Panc1 (cell line): ENCODE measurements around the gene TAX1BP1. TPM values are rescaled to one million over a fixed set of nuclear protein-coding genes. Genes with fewer than 3 reads are reported as not detected.

Source experiments
- ATAC-seq: fragments of 200-7000 bp; cut with Tn5 transposase; 2 replicates; pipeline ENCODE4 v1.9.1; 2020; ENCODE audit warnings: mild to moderate bottlenecking, moderate library complexity
- BruUV-seq: library from RNA; stranded (reverse); fragments of 400-500 nt; replicated peaks from 2 replicates; lab custom pipeline; 2021; lab: Mats Ljungman, UMichigan
- CTCF ChIA-PET: fragments of 300-600 bp; sonication (Branson Sonifier 250); formaldehyde crosslinking; loops from one replicate; lab custom pipeline; 2022; ENCODE audit warnings: antibody characterized with exemption; lab: Charles Lee
- POLR2A ChIA-PET: fragments of 300-600 bp; sonication (Branson Sonifier 250); formaldehyde crosslinking; loops from one replicate; lab custom pipeline; 2022; ENCODE audit warnings: antibody characterized with exemption; lab: Charles Lee
- DNase-seq: peaks from one replicate; pipeline ENCODE4 v3.0.0-alpha.2; 2010; ENCODE audit warnings: low read depth, low spot score
- H3K27ac ChIP-seq: 2 replicates; pipeline ENCODE4 v1.5.1; 2011; ENCODE audit warnings: mild to moderate bottlenecking, low read length, inconsistent platforms
- H3K27me3 ChIP-seq: fragments of 200-500 bp; sonication (Bioruptor generic); 2 replicates; pipeline ENCODE4 v1.6.0; 2014; ENCODE audit warnings: low read length, inconsistent platforms; ENCODE audit not compliant: control insufficient read depth, insufficient read depth
- H3K36me3 ChIP-seq: fragments of 200-500 bp; sonication (Bioruptor generic); 2 replicates; pipeline ENCODE4 v1.5.1; 2014; ENCODE audit warnings: inconsistent platforms, mild to moderate bottlenecking, low read length, moderate library complexity; ENCODE audit not compliant: control insufficient read depth, insufficient read depth
- H3K4me1 ChIP-seq: 2 replicates; pipeline ENCODE4 v1.5.1; 2011; ENCODE audit warnings: inconsistent platforms, mild to moderate bottlenecking, low read length, moderate library complexity; ENCODE audit not compliant: control insufficient read depth, insufficient read depth
- H3K4me3 ChIP-seq, 2 experiments: 2 replicates each; pipeline ENCODE4 v1.5.1; 2011 to 2012; ENCODE audit warnings: low read depth in 2 of 2, low read length in 2 of 2, mild to moderate bottlenecking in 2 of 2, inconsistent platforms in 1 of 2, moderate library complexity in 1 of 2
- H3K9me3 ChIP-seq: fragments of 200-500 bp; sonication (Bioruptor generic); 2 replicates; pipeline ENCODE4 v1.5.1; 2014; ENCODE audit warnings: low read depth, mild to moderate bottlenecking, inconsistent platforms, low read length, moderate library complexity; ENCODE audit not compliant: control insufficient read depth, insufficient read depth
- POLR2AphosphoS5 ChIP-seq: IDR thresholded peaks from 2 replicates; pipeline ENCODE4 v1.6.1; 2012; ENCODE audit warnings: mild to moderate bottlenecking, low read depth, low read length, moderate library complexity
- SIN3A ChIP-seq: IDR thresholded peaks from 2 replicates; pipeline ENCODE4 v1.6.1; 2012; ENCODE audit warnings: low read depth, mild to moderate bottlenecking, low read length, moderate library complexity, borderline replicate concordance; ENCODE audit not compliant: insufficient read depth
- TCF7L2 ChIP-seq: IDR thresholded peaks from 2 replicates; pipeline ENCODE4 v1.6.1; 2011; ENCODE audit warnings: mild to moderate bottlenecking, low read depth, low read length, inconsistent platforms
- in situ Hi-C: cut with HindIII; loops from 2 replicates; pipeline ENCODE4 v1.10.0; 2016; ENCODE audit warnings: low sequenced_read_pairs, low pct_unique_long_range_greater_than_20kb
- intact Hi-C: fragments of 100-400 bp; cut with micrococcal nuclease; formaldehyde crosslinking; loops from one replicate; pipeline ENCODE4 v1.10.0; 2022; ENCODE audit not compliant: unreplicated experiment
- total RNA-seq: library from RNA; stranded (reverse); gene quantifications from one replicate; pipeline ENCODE4 v1.2.1, GENCODE V29; 2021; ENCODE audit not compliant: unreplicated experiment
- TF ChIP-seq, protein P1 (sequence below): fragments of 450-650 bp; IDR thresholded peaks from 2 replicates; pipeline ENCODE4 v1.5.1; 2017; ENCODE audit warnings: mild to moderate bottlenecking
- TF ChIP-seq, protein P2 (sequence below), 2 experiments: IDR thresholded peaks; 2 replicates each; pipeline ENCODE4 v1.6.1; 2011 to 2012; ENCODE audit warnings: low read depth in 2 of 2, control low read depth in 1 of 2, low read length in 1 of 2, mild to moderate bottlenecking in 1 of 2, moderate library complexity in 1 of 2; ENCODE audit not compliant: insufficient read depth in 1 of 2

TAX1BP1 gene
- total RNA-seq, 1 experiment from 2014 or later, result 125 TPM

DNA sequence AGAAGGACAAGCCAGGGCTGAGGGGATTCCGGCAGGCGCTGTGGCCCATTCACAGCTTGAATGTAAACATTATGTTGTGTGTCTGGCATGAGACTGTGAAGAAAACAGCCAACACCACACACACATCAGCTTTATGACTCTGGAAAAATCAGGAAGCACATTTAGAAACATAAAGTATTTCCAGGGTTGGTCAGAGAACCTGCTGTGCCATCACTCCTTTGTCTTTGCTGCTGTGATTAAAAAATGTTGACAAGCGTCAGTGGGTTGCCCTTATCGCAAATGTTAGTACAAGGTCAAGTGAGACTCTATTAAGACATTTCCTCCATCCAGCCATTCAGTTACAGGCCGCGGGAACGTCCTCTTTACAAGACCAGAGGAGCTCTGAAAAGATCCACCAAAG, 95.4 kb downstream of the TAX1BP1 start:
- BruUV-seq, result no TSS peak
- no peak for DNase-seq

DNA sequence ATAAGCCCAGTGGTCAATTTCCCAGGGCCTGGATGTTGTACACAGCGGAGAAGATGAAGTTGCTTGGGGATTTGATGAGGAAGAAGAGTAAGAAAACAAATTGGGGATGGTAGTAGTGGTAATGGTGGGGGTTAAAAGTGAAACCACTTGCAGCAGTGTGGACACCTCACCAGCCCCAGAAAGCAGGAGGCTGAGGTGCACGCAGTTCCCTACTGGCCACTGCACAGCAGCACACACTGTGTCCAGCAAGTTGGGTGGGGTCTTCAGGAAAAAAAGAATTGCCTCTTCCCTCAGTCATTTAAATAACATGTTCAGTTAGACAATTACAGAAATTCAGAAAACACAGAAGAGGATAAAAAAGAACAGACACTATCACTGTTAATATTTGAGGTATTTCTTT, 96.6 kb downstream of the TAX1BP1 start:
- Histone ChIP-seq H3K4me1 (no peaks in the 10 kb centered on the region), H3K9me3 (no peaks in the 10 kb centered on the region), H3K27me3 (no peaks in the 10 kb centered on the region), H3K4me3 (no peak overlapping the region), H3K27ac (no peak overlapping the region), H3K36me3 (no peaks in the 10 kb centered on the region)
- ATAC-seq (no peak), DNase-seq (no peak)
- in situ Hi-C loops (no loop called here), intact Hi-C loops (no loop called here)
- ChIA-PET CTCF (no interaction called here), POLR2A (interaction anchor here (0.5 kb wide), 1 partner anchor 25 kb away, joined by 4 read pairs; no protein-coding TSS in a partner anchor)
- TF ChIP-seq, protein P1, sequence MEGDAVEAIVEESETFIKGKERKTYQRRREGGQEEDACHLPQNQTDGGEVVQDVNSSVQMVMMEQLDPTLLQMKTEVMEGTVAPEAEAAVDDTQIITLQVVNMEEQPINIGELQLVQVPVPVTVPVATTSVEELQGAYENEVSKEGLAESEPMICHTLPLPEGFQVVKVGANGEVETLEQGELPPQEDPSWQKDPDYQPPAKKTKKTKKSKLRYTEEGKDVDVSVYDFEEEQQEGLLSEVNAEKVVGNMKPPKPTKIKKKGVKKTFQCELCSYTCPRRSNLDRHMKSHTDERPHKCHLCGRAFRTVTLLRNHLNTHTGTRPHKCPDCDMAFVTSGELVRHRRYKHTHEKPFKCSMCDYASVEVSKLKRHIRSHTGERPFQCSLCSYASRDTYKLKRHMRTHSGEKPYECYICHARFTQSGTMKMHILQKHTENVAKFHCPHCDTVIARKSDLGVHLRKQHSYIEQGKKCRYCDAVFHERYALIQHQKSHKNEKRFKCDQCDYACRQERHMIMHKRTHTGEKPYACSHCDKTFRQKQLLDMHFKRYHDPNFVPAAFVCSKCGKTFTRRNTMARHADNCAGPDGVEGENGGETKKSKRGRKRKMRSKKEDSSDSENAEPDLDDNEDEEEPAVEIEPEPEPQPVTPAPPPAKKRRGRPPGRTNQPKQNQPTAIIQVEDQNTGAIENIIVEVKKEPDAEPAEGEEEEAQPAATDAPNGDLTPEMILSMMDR, result no peak
- TF ChIP-seq POLR2AphosphoS5 (no peak), TCF7L2 (no peak), SIN3A (no peak)
- TF ChIP-seq, protein P2, sequence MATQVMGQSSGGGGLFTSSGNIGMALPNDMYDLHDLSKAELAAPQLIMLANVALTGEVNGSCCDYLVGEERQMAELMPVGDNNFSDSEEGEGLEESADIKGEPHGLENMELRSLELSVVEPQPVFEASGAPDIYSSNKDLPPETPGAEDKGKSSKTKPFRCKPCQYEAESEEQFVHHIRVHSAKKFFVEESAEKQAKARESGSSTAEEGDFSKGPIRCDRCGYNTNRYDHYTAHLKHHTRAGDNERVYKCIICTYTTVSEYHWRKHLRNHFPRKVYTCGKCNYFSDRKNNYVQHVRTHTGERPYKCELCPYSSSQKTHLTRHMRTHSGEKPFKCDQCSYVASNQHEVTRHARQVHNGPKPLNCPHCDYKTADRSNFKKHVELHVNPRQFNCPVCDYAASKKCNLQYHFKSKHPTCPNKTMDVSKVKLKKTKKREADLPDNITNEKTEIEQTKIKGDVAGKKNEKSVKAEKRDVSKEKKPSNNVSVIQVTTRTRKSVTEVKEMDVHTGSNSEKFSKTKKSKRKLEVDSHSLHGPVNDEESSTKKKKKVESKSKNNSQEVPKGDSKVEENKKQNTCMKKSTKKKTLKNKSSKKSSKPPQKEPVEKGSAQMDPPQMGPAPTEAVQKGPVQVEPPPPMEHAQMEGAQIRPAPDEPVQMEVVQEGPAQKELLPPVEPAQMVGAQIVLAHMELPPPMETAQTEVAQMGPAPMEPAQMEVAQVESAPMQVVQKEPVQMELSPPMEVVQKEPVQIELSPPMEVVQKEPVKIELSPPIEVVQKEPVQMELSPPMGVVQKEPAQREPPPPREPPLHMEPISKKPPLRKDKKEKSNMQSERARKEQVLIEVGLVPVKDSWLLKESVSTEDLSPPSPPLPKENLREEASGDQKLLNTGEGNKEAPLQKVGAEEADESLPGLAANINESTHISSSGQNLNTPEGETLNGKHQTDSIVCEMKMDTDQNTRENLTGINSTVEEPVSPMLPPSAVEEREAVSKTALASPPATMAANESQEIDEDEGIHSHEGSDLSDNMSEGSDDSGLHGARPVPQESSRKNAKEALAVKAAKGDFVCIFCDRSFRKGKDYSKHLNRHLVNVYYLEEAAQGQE (IDR thresholded peaks at IDR 0.05; ENCODE audit: insufficient read depth in 1 of 2, low read depth in 2 of 2, low read length in 1 of 2), result no peak
- BruUV-seq, result no TSS peak

More for the DNA sequence above, 95.4 kb downstream of the TAX1BP1 start:
- H3K36me3 ChIP-seq, result no peaks in the 10 kb centered on the region; the same call in 1 of the 2 replicates
- ChIA-PET CTCF (no interaction called here), POLR2A (interaction anchor here (0.6 to 0.7 kb wide), 2 partner anchors 124 to 173 kb away, joined by 3 read pairs; no protein-coding TSS in a partner anchor)
- no peaks in the 10 kb centered on the region for H3K4me1 ChIP-seq
- H3K27ac ChIP-seq, result no peak overlapping the region
- H3K9me3 ChIP-seq, result no peaks in the 10 kb centered on the region
- H3K4me3 ChIP-seq, result no peak overlapping the region
- intact Hi-C loops, result no loop called here
- H3K27me3 ChIP-seq, result no peaks in the 10 kb centered on the region
- in situ Hi-C loops, result no loop called here
- ATAC-seq, result no peak
- TF ChIP-seq, protein P1, result no peak
- TF ChIP-seq, protein P2 (IDR thresholded peaks at IDR 0.05; ENCODE audit: insufficient read depth in 1 of 2, low read depth in 2 of 2, low read length in 1 of 2), result no peak
- TF ChIP-seq POLR2AphosphoS5, result no peak
- TF ChIP-seq SIN3A, result no peak
- TF ChIP-seq TCF7L2, result no peak
